ENCODE measurements around the gene PTMA.

PTMA gene

DNA sequence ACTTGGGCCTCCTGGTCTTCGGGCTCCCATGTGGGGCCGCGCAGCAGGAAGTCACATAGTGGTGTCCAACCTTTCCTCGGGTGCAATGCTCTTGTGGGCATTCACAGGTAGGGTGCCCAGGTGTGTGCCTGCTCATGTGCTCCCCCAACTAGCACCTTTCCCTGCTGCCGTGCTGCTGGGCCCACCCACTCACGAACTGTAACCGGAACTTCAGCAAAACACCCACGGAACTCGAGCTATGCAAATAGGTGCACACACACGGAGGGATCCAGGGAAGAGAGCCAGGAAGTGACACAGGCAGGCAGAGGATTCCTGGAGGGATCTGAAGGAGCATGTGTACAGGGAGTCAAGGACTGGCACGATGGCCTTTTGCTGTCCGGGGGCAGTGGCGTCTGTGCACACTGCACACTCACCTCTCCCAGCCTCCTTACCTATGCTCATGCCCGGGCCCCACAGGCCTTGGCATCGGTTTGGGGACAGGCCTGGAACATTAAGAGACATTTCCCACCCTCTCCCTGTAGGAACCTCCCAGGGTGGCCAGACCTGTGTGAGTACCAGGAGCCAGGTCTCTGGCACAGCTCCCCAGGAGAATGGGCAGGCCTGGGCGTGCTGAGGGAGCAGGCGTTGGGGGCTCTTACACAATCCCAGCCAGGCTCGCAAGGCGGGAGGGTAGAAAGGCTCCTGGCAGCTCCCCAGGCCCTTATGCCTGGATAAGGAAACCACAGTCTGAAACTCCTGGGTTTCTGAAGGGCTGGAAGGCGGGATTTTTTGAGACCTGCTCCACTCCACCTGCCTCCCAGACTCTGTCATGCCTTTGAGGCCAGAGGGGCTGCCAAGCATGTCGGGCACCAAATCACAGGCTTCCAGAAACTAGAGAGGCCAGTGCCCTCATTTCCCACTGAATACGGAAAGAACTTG lies 6.6 kb upstream of the PTMA start:
- TF ChIP-seq, protein P1, sequence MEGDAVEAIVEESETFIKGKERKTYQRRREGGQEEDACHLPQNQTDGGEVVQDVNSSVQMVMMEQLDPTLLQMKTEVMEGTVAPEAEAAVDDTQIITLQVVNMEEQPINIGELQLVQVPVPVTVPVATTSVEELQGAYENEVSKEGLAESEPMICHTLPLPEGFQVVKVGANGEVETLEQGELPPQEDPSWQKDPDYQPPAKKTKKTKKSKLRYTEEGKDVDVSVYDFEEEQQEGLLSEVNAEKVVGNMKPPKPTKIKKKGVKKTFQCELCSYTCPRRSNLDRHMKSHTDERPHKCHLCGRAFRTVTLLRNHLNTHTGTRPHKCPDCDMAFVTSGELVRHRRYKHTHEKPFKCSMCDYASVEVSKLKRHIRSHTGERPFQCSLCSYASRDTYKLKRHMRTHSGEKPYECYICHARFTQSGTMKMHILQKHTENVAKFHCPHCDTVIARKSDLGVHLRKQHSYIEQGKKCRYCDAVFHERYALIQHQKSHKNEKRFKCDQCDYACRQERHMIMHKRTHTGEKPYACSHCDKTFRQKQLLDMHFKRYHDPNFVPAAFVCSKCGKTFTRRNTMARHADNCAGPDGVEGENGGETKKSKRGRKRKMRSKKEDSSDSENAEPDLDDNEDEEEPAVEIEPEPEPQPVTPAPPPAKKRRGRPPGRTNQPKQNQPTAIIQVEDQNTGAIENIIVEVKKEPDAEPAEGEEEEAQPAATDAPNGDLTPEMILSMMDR (IDR thresholded peaks at IDR 0.05; ENCODE audit: insufficient read depth, missing control alignments) = no peak
- DNase-seq (ENCODE audit: insufficient read length, low spot score) (no peak), FAIRE-seq (no peak)

GRCh38 chr2:231704017-231704416 lies 4.3 kb upstream of the PTMA start:
- DNase-seq (ENCODE audit: insufficient read length, low spot score) (no peak), FAIRE-seq (no peak)
- TF ChIP-seq, protein P1 (IDR thresholded peaks at IDR 0.05; ENCODE audit: insufficient read depth, missing control alignments) = no peak

- FAIRE-seq = no peak
- TF ChIP-seq, protein P1 (IDR thresholded peaks at IDR 0.05; ENCODE audit: insufficient read depth, missing control alignments) = peak; percentile 93
These were observed 1.3 kb upstream of the PTMA start for GRCh38 chr2:231706731-231707624.

GRCh38 chr2:231707625-231707926 lies 749 bp upstream of the PTMA start:
- TF ChIP-seq, protein P1 (IDR thresholded peaks at IDR 0.05; ENCODE audit: insufficient read depth, missing control alignments) = no peak
- FAIRE-seq (no peak), DNase-seq (ENCODE audit: insufficient read length, low spot score) (no peak)

More at GRCh38 chr2:231706731-231707624, 1.3 kb upstream of the PTMA start:
- DNase-seq (ENCODE audit: insufficient read length, low spot score) = no peak

DNA sequence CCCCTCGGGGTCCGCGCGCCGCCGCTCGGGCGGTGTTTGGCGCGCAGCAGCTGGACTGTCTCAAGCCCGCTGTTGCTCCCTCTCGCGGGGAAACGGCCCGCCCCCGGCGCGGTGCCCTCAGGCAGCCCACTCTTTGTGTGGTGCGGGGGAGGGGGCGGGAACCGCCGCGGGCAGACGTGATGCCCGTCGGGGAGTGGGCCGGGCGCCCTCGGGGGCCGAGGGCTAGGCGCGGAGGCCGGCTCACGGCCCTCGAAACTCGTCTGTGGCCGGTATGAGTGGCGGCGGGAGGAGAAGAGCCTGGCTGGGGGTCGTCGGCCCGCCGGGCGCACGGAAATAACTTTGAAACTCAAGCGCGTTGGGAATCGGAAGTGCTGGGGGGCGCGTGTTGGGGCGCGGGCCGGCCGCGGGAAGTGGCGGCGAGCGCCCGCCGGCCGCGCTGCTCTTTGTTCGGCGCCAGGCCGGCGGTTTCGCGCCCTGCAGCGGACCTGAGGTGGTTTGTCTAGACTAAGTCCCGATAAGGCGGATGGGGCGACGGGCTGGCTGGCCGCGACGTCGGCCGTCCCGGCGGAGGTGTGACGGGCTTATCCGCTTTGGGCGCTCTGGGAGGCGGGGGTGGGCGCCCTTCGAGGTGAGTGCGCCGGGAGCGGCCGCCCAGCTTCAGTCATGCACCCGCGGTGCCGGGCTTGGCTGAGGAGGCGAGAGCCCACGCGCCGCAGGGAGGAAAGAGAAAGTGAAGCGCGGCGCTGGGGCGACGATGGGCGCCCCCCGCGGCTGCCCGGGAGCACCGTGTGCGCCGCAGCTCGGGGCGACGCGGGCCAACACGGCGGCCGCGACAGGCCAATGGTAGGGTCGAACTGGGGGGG lies 679 bp downstream of the PTMA start:
- DNase-seq (ENCODE audit: insufficient read length, low spot score) (no peak), FAIRE-seq (no peak)
- TF ChIP-seq, protein P1 (IDR thresholded peaks at IDR 0.05; ENCODE audit: insufficient read depth, missing control alignments) = no peak

GRCh38 chr2:231709636-231709980 lies 1.3 kb downstream of the PTMA start:
- no peak for DNase-seq (ENCODE audit: insufficient read length, low spot score)
- TF ChIP-seq, protein P1 (IDR thresholded peaks at IDR 0.05; ENCODE audit: insufficient read depth, missing control alignments) = no peak
- FAIRE-seq = no peak
